Measurements from ENCODE around the gene CYB561D2.

- no peak for TF ChIP-seq POLR2A (IDR thresholded peaks at IDR 0.05)
- no peak for TF ChIP-seq CTCF (IDR thresholded peaks at IDR 0.05)
- no peak for TF ChIP-seq EP300 (IDR thresholded peaks at IDR 0.05)
- TF ChIP-seq POLR2AphosphoS5 (IDR thresholded peaks at IDR 0.05): peak in 3 of 4 donors; percentile 25 to 69 (median 51)
Measured at GRCh38 chr3:50365080-50365841, 14.6 kb downstream of the CYB561D2 start.
